Left lung (tissue), 10 donors: ENCODE measurements around the gene EIF4E2. TPM values are rescaled to one million over a fixed set of nuclear protein-coding genes. Genes with fewer than 3 reads are reported as not detected.

Experiments
- ATAC-seq: fragments of 200-7000 bp; cut with Tn5 transposase; one replicate; pipeline ENCODE4 v1.9.1; 2020; ENCODE audit warnings: moderate library complexity
- DNase-seq, 4 donors: peaks; one replicate each; pipeline ENCODE4 v3.0.0-alpha.2; 2013 to 2020
- H3K27ac ChIP-seq, 2 donors: fragments of 200-600 bp; sonication (generic) in 1 of 2; one replicate each; pipeline versions ENCODE4 v1.5.0 to v1.8.0; 2020 to 2021
- H3K27me3 ChIP-seq, 2 donors: fragments of 200-600 bp; sonication (generic) in 1 of 2; one replicate each; pipeline versions ENCODE4 v1.5.0 to v1.8.0; 2020 to 2021
- H3K36me3 ChIP-seq, 2 donors: fragments of 200-600 bp; sonication (generic) in 1 of 2; one replicate each; pipeline versions ENCODE4 v1.5.0 to v1.8.0; 2020 to 2021
- H3K4me1 ChIP-seq, 2 donors: fragments of 200-600 bp; one replicate each; pipeline ENCODE4 v1.8.0; 2021
- H3K4me3 ChIP-seq, 2 donors: fragments of 200-600 bp; sonication (generic) in 1 of 2; one replicate each; pipeline versions ENCODE4 v1.5.0 to v1.8.0; 2020 to 2021; ENCODE audit warnings: mild to moderate bottlenecking in 1 of 2
- H3K9me3 ChIP-seq, 2 donors: fragments of 200-600 bp; sonication (generic) in 1 of 2; one replicate each; pipeline versions ENCODE4 v1.5.0 to v1.8.0; 2020 to 2021
- intact Hi-C, 2 donors: fragments of 100-400 bp; cut with DNase I; formaldehyde crosslinking; loops; one replicate each; pipeline versions ENCODE4 v1.11.2 to v1.14.2; 2022
- polyA plus RNA-seq, 6 donors: library from polyadenylated mRNA; unstranded; fragments of 120-200 nt; gene quantifications; one replicate each; pipeline ENCODE4 v1.2.1, GENCODE V29; 2013; ENCODE audit not compliant: insufficient read length in 6 of 6
- total RNA-seq, 2 donors: library from RNA; stranded (reverse); fragmentation: NEBNext Ultra II Directional; extraction: Animal tissue kit (Norgen Biotek cat#: 25700); gene quantifications; one replicate each; pipeline ENCODE4 v1.2.1, GENCODE V29; 2021
- TF ChIP-seq, protein P1 (sequence below), 2 donors: fragments of 200-600 bp; sonication (generic) in 1 of 2; IDR thresholded peaks; one replicate each; pipeline versions ENCODE4 v1.5.0 to v1.8.0; 2021; ENCODE audit warnings: antibody characterized with exemption in 2 of 2
- donor health status: DM: no; HTN: yes; CAD: no.
- donor health status: DM: no; HTN: no; CAD: no.

EIF4E2 gene
- total and polyA plus RNA-seq, 8 donors = 67.4 to 108 (median 96.4) TPM

DNA sequence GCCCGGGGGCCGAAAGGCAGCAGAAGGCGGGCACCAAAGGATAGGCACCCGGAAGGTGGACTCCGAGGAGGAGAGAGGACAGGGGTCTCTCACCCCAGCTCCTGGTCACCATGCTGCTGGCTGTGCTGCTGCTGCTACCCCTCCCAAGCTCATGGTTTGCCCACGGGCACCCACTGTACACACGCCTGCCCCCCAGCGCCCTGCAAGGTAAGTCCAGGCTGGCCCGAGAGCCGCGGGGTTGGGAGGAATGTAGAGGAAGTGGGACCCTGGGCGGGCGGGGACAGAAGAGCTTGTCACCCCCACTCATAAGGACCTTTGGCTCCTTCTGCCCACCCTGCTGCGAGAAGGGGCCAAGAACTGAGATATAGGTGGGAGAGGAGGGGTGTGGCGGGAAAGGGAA, 30.0 kb upstream of the EIF4E2 start:
- H3K4me1 ChIP-seq = peaks cover 12 to 28% of the 10 kb centered on the region in 2 donors
- H3K9me3 ChIP-seq = no peaks in the 10 kb centered on the region
- intact Hi-C loops = loop anchor here in 1 of 2 donors (5.0 to 10.0 kb wide), 2 partner anchors 68 to 616 kb away; no protein-coding TSS in a partner anchor
- H3K4me3 ChIP-seq = no peak overlapping the region
- no peaks in the 10 kb centered on the region for H3K36me3 ChIP-seq
- TF ChIP-seq, protein P1, sequence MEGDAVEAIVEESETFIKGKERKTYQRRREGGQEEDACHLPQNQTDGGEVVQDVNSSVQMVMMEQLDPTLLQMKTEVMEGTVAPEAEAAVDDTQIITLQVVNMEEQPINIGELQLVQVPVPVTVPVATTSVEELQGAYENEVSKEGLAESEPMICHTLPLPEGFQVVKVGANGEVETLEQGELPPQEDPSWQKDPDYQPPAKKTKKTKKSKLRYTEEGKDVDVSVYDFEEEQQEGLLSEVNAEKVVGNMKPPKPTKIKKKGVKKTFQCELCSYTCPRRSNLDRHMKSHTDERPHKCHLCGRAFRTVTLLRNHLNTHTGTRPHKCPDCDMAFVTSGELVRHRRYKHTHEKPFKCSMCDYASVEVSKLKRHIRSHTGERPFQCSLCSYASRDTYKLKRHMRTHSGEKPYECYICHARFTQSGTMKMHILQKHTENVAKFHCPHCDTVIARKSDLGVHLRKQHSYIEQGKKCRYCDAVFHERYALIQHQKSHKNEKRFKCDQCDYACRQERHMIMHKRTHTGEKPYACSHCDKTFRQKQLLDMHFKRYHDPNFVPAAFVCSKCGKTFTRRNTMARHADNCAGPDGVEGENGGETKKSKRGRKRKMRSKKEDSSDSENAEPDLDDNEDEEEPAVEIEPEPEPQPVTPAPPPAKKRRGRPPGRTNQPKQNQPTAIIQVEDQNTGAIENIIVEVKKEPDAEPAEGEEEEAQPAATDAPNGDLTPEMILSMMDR (IDR thresholded peaks at IDR 0.05) = no peak
- H3K27me3 ChIP-seq = peaks cover 39 to 70% of the 10 kb centered on the region in 2 donors
- ATAC-seq (no peak), DNase-seq (no peak)
- H3K27ac ChIP-seq = no peak overlapping the region

DNA sequence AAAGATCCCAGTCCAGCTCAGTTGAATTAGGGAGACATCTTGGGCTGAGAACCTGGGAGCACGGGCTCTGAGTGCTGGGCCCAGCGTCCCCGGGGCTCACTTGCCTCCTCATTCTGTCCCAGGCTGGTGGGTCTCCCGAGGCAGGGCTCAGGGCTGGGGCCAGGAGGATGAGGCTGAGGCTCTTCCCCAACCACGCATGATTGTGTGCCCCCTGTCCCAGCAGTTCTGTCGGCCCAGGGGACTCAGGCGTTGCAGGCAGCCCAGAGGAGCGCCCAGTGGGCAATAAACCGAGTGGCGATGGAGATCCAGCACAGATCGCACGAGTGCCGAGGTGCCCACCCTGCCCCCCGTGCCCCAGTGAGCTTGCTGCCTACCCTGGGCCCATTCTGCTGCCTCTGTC, 29.4 kb upstream of the EIF4E2 start:
- no peak overlapping the region for H3K27ac ChIP-seq
- H3K4me3 ChIP-seq = no peak overlapping the region
- H3K27me3 ChIP-seq = peaks cover 40 to 76% of the 10 kb centered on the region in 2 donors
- TF ChIP-seq, protein P1 (IDR thresholded peaks at IDR 0.05) = no peak
- no peaks in the 10 kb centered on the region for H3K9me3 ChIP-seq
- no peak for ATAC-seq
- no peaks in the 10 kb centered on the region for H3K36me3 ChIP-seq
- intact Hi-C loops = loop anchor here in 1 of 2 donors (5.0 to 10.0 kb wide), 2 partner anchors 69 to 616 kb away; no protein-coding TSS in a partner anchor
- DNase-seq = no peak
- H3K4me1 ChIP-seq = peaks cover 12 to 28% of the 10 kb centered on the region in 2 donors

DNA sequence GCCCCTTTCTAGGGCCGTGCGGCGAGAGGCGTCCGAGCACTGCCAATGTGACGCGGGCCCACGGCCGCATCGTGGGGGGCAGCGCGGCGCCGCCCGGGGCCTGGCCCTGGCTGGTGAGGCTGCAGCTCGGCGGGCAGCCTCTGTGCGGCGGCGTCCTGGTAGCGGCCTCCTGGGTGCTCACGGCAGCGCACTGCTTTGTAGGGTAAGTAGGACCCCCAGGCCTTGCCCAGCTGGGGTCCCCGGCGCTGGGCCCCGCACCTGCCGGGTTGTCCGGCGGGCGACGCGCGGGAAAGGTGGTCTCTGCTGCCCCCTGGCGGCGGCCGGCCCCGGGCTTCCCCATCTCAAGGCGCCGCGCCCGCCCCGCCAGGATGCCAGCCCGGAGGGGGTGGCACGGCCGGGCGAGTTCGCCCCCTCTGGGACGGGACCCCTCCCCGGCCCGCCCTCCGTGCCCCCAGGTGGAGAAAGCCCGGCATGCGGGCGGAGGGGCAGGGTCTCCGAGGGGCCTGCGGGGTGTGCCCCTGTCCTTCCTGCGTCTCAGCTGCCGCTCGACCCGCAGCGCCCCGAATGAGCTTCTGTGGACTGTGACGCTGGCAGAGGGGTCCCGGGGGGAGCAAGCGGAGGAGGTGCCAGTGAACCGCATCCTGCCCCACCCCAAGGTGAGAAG, 28.4 kb upstream of the EIF4E2 start:
- Histone ChIP-seq H3K4me1 (peaks cover 12 to 28% of the 10 kb centered on the region in 2 donors), H3K9me3 (no peaks in the 10 kb centered on the region), H3K36me3 (no peaks in the 10 kb centered on the region), H3K4me3 (no peak overlapping the region), H3K27ac (no peak overlapping the region), H3K27me3 (peaks cover 45 to 85% of the 10 kb centered on the region in 2 donors)
- DNase-seq (peak in 2 of 4 donors; percentile 50 to 93), ATAC-seq (peak; percentile 81)
- TF ChIP-seq, protein P1 (IDR thresholded peaks at IDR 0.05) = peak; percentile 87 to 95
- intact Hi-C loops = loop anchor here in 1 of 2 donors (5.0 to 10.0 kb wide), 2 partner anchors 70 to 617 kb away; no protein-coding TSS in a partner anchor

DNA sequence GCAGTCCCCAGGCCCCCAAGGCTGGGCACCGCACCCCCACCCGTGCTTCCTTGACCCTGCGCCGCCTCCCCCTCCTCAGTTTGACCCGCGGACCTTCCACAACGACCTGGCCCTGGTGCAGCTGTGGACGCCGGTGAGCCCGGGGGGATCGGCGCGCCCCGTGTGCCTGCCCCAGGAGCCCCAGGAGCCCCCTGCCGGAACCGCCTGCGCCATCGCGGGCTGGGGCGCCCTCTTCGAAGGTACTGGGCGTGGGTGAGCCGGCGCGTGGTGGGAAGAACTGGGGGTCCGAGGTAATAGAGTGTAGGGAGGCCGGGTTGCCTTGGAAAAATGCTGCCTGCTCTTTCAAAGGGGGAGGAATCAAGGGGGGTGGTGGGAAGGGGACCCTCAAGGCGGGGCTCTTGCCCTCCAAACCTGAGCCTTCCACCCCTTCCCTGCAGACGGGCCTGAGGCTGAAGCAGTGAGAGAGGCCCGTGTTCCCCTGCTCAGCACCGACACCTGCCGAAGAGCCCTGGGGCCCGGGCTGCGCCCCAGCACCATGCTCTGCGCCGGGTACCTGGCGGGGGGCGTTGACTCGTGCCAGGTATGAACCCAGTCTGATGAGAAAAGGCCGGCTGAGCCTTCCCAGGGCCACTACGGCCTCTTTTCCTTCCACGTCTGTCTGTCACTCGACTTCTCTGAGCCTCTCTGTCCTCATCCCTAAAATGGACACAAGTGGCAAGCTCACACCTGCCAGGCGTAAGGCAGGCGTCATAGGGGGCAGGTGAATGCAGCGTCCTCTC, 27.7 kb upstream of the EIF4E2 start:
- TF ChIP-seq, protein P1 (IDR thresholded peaks at IDR 0.05) = no peak
- ATAC-seq = no peak
- Histone ChIP-seq H3K36me3 (no peaks in the 10 kb centered on the region), H3K9me3 (no peaks in the 10 kb centered on the region), H3K4me3 (no peak overlapping the region), H3K27me3 (peaks cover 45 to 92% of the 10 kb centered on the region in 2 donors), H3K27ac (no peak overlapping the region), H3K4me1 (peaks cover 12 to 28% of the 10 kb centered on the region in 2 donors)
- no peak for DNase-seq
- intact Hi-C loops = loop anchor here in 1 of 2 donors (5.0 to 10.0 kb wide), 2 partner anchors 71 to 618 kb away; no protein-coding TSS in a partner anchor

DNA sequence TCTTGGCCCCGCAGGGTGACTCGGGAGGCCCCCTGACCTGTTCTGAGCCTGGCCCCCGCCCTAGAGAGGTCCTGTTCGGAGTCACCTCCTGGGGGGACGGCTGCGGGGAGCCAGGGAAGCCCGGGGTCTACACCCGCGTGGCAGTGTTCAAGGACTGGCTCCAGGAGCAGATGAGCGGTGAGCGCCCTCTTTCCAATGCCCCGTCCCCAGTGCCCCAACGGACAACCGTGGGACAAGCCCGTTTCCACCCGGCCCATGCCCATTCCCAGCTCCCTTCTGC, 27.1 kb upstream of the EIF4E2 start:
- H3K27me3 ChIP-seq = peaks cover 45 to 97% of the 10 kb centered on the region in 2 donors
- no peak for ATAC-seq
- no peak for DNase-seq
- H3K4me3 ChIP-seq = no peak overlapping the region
- H3K27ac ChIP-seq = no peak overlapping the region
- TF ChIP-seq, protein P1 (IDR thresholded peaks at IDR 0.05) = no peak
- H3K4me1 ChIP-seq = peaks cover 12 to 28% of the 10 kb centered on the region in 2 donors
- H3K36me3 ChIP-seq = no peaks in the 10 kb centered on the region
- H3K9me3 ChIP-seq = no peaks in the 10 kb centered on the region
- intact Hi-C loops = loop anchor here in 1 of 2 donors (5.0 to 10.0 kb wide), 2 partner anchors 71 to 619 kb away; no protein-coding TSS in a partner anchor
